Adrenal gland (tissue), 12 donors: ENCODE measurements around the gene FAM3B. TPM values are rescaled to one million over a fixed set of nuclear protein-coding genes. Genes with fewer than 3 reads are reported as not detected.

Source experiments
- DNase-seq, 7 donors: peaks; one replicate each; pipeline ENCODE4 v3.0.0-alpha.2; 2019 to 2020
- H3K27ac ChIP-seq, 5 donors: fragments of 200-600 bp; sonication (generic) in 4 of 5; 1 replicate in 3 of 5; 2 replicates in 2 of 5; pipeline versions ENCODE4 v1.5.1 to v1.8.0; 2016 to 2020; ENCODE audit warnings: mild to moderate bottlenecking in 1 of 5
- H3K27me3 ChIP-seq: fragments of 200-600 bp; 2 replicates; pipeline ENCODE4 v1.8.0; 2021
- H3K36me3 ChIP-seq, 2 donors: fragments of 200-600 bp; replicated peaks in 1 of 2; 1 replicate in 1 of 2; 2 replicates in 1 of 2; pipeline versions ENCODE4 v1.5.1 to v1.8.0; 2018 to 2022
- H3K4me1 ChIP-seq, 2 donors: fragments of 200-600 bp; replicated peaks in 1 of 2; 1 replicate in 1 of 2; 2 replicates in 1 of 2; pipeline versions ENCODE4 v1.5.1 to v1.8.0; 2018 to 2021
- H3K4me3 ChIP-seq, 4 donors: fragments of 200-600 bp; sonication (generic) in 3 of 4; one replicate each; pipeline ENCODE4 v1.5.1; 2016 to 2018
- H3K9me3 ChIP-seq, 3 donors: fragments of 200-600 bp; sonication (generic) in 1 of 3; replicated peaks in 1 of 3; 1 replicate in 2 of 3; 2 replicates in 1 of 3; pipeline versions ENCODE4 v1.5.1 to v1.8.0; 2016 to 2021
- POLR2A ChIP-seq, 2 donors: fragments of 450-650 bp; IDR thresholded peaks; one replicate each; pipeline ENCODE4 v1.6.1; 2017; ENCODE audit warnings: antibody characterized with exemption in 2 of 2, mild to moderate bottlenecking in 2 of 2, moderate library complexity in 1 of 2
- WGBS, 4 donors: extraction: QIAGEN DNeasy Blood & Tissue Kit in 2 of 4; methylation state at CpG; one replicate each; pipeline versions ENCODE4 v1.1.5 to v1.1.7; 2013 to 2017; 5-methylcytosine and 5-hydroxymethylcytosine counted together
- intact Hi-C, 2 donors: fragments of 100-400 bp; cut with DNase I; formaldehyde crosslinking; loops; one replicate each; pipeline versions ENCODE4 v1.14.1 to v1.15.0; 2022 to 2023
- polyA plus RNA-seq, 3 donors: library from polyadenylated mRNA; stranded (reverse); fragments of 200-250 nt in 2 of 3; fragments of 350-450 nt in 1 of 3; fragmentation: Illumina TruSeq in 1 of 3; extraction: RNeasy Lipid Tissue Mini Kit (QIAGEN cat#74804) in 1 of 3; gene quantifications; one replicate each; pipeline ENCODE4 v1.2.3, GENCODE V29; 2013 to 2014
- total RNA-seq, 9 donors: library from RNA; depleted of rRNA in 4 of 9; stranded (reverse); fragments of >200 nt in 4 of 9; fragments of 120-200 nt in 1 of 9; fragmentation: NEBNext Ultra II Directional in 1 of 9; extraction: Animal tissue kit (Norgen Biotek cat#: 25700) in 1 of 9; gene quantifications; one replicate each; pipeline versions ENCODE4 v1.1.0 to v1.2.4, GENCODE V29; 2013 to 2023
- TF ChIP-seq, protein P1 (sequence below), 6 experiments: fragments of 450-650 bp in 4 of 6; fragments of 200-600 bp in 2 of 6; sonication (generic) in 1 of 6; IDR thresholded peaks; 1 replicate in 5 of 6; 2 replicates in 1 of 6; pipeline versions ENCODE4 v1.5.1 to v1.8.0; 2016 to 2021; ENCODE audit warnings: antibody characterized with exemption in 6 of 6, mild to moderate bottlenecking in 2 of 6, moderate library complexity in 1 of 6
- donor health status: healthy with polysubstance abuse.
- donor health status: Bipolar disorder and iron deficiency.
- donor health status: DM: yes; HTN: yes; CAD: no.
- donor health status: DM: no; HTN: no; CAD: no.
- donor health status: DM: no; HTN: no; CAD: no.
- donor health status: DM: yes; HTN: yes; CAD: no.

FAM3B gene
- total and polyA plus RNA-seq, 12 donors = 0.07 to 0.38 (median 0.24) TPM; not detected in 8

DNA sequence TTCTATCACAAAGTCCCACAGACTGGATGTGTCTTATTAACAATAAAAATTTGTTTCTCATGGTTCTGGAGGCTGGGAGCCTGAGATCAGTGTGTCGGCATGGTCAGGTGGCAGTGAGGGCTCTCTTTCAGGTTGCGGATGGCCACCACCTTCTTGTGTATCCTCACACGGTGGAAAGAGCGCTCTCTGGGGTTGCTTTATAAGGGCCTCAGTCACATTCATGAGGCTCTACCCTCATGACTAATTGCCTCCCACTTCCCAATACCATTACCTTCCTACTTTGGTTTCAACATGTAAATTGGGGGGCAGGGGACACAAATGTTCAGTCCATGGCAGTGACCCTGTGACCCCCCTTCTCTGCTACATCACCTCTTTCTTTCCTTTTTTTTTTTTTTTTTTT lies 88.7 kb downstream of the FAM3B start:
- Histone ChIP-seq H3K4me1 (no peaks in the 10 kb centered on the region), H3K4me3 (no peak overlapping the region), H3K27me3 (no peaks in the 10 kb centered on the region), H3K9me3 (no peaks in the 10 kb centered on the region), H3K36me3 (no peaks in the 10 kb centered on the region), H3K27ac (no peak overlapping the region)
- DNase-seq = peak in 1 of 7 donors; percentile 17
- intact Hi-C loops = no loop called here
- TF ChIP-seq, protein P1, sequence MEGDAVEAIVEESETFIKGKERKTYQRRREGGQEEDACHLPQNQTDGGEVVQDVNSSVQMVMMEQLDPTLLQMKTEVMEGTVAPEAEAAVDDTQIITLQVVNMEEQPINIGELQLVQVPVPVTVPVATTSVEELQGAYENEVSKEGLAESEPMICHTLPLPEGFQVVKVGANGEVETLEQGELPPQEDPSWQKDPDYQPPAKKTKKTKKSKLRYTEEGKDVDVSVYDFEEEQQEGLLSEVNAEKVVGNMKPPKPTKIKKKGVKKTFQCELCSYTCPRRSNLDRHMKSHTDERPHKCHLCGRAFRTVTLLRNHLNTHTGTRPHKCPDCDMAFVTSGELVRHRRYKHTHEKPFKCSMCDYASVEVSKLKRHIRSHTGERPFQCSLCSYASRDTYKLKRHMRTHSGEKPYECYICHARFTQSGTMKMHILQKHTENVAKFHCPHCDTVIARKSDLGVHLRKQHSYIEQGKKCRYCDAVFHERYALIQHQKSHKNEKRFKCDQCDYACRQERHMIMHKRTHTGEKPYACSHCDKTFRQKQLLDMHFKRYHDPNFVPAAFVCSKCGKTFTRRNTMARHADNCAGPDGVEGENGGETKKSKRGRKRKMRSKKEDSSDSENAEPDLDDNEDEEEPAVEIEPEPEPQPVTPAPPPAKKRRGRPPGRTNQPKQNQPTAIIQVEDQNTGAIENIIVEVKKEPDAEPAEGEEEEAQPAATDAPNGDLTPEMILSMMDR (IDR thresholded peaks at IDR 0.05) = no peak
- no peak for TF ChIP-seq POLR2A (IDR thresholded peaks at IDR 0.05)
- 85 to 94% (median 92%) methylated on average over 4 of the region's 4 CpGs for WGBS, 4 donors

- 68 to 78% (median 72%) methylated on average over 6 of the region's 6 CpGs for WGBS, 4 donors
- Histone ChIP-seq H3K9me3 (no peaks in the 10 kb centered on the region), H3K4me3 (no peak overlapping the region), H3K27me3 (no peaks in the 10 kb centered on the region), H3K27ac (no peak overlapping the region), H3K36me3 (no peaks in the 10 kb centered on the region), H3K4me1 (no peaks in the 10 kb centered on the region)
- intact Hi-C loops = no loop called here
- peak in 3 of 7 donors; percentile 18 to 50 (median 31) for DNase-seq
- TF ChIP-seq, protein P1 (IDR thresholded peaks at IDR 0.05) = no peak
- no peak for TF ChIP-seq POLR2A (IDR thresholded peaks at IDR 0.05)
These were observed 89.7 kb downstream of the FAM3B start for GRCh38 chr21:41406340-41406739.

Other genes with a start within 250 kb of the FAM3B start
- gene BACE2, start 148.6 kb upstream of the FAM3B start, total RNA-seq = 10 to 100 TPM in 8 of 9 donors, 1 to 10 TPM in 1; 4.6 to 24.4 (median 13.8) TPM
- gene BACE2, start 148.6 kb upstream of the FAM3B start, polyA plus RNA-seq = 10 to 100 TPM in 1 of 3 donors, 1 to 10 TPM in 2; 3.9 to 15.9 (median 6.6) TPM
- 10 to 100 TPM in 1 of 9 donors, 1 to 10 TPM in 7, under 1 TPM in 1; 0.44 to 31.3 (median 4.8) TPM for gene MX2, start 45.2 kb downstream of the FAM3B start, total RNA-seq
- gene MX2, start 45.2 kb downstream of the FAM3B start, polyA plus RNA-seq = 10 to 100 TPM in 1 of 3 donors, 1 to 10 TPM in 2; 3.1 to 10.4 (median 4.7) TPM
- 10 to 100 TPM; 14.0 to 44.4 (median 26.0) TPM for gene MX1, start 109.4 kb downstream of the FAM3B start, total RNA-seq
- 10 to 100 TPM; 20.6 to 42.0 (median 39.6) TPM for gene MX1, start 109.4 kb downstream of the FAM3B start, polyA plus RNA-seq
- gene TMPRSS2, start 191.4 kb downstream of the FAM3B start, total RNA-seq = under 1 TPM in 3 of 9 donors, not detected in 6; under 0.01 to 0.61 (median 0.43) TPM
- gene TMPRSS2, start 191.4 kb downstream of the FAM3B start, polyA plus RNA-seq = under 1 TPM in 2 of 3 donors, not detected in 1; 0.16 to 0.17 TPM